GM12801 (cell line): Measurements from ENCODE around the gene PRPF8.

Experiments used
- CTCF ChIP-seq: IDR thresholded peaks from one replicate; pipeline ENCODE4 v1.5.1; 2011; ENCODE audit warnings: control low read depth; ENCODE audit not compliant: insufficient read length; ENCODE audit errors: extremely low read depth

The PRPF8 gene

GRCh38 chr17:1648173-1648962 lies 36.3 kb downstream of the PRPF8 start:
- no peak for TF ChIP-seq CTCF

- no peak for TF ChIP-seq CTCF
Observed at GRCh38 chr17:1647802-1648171, 36.9 kb downstream of the PRPF8 start.

- TF ChIP-seq CTCF = no peak
Observed at GRCh38 chr17:1646199-1646875, 38.3 kb downstream of the PRPF8 start.

DNA sequence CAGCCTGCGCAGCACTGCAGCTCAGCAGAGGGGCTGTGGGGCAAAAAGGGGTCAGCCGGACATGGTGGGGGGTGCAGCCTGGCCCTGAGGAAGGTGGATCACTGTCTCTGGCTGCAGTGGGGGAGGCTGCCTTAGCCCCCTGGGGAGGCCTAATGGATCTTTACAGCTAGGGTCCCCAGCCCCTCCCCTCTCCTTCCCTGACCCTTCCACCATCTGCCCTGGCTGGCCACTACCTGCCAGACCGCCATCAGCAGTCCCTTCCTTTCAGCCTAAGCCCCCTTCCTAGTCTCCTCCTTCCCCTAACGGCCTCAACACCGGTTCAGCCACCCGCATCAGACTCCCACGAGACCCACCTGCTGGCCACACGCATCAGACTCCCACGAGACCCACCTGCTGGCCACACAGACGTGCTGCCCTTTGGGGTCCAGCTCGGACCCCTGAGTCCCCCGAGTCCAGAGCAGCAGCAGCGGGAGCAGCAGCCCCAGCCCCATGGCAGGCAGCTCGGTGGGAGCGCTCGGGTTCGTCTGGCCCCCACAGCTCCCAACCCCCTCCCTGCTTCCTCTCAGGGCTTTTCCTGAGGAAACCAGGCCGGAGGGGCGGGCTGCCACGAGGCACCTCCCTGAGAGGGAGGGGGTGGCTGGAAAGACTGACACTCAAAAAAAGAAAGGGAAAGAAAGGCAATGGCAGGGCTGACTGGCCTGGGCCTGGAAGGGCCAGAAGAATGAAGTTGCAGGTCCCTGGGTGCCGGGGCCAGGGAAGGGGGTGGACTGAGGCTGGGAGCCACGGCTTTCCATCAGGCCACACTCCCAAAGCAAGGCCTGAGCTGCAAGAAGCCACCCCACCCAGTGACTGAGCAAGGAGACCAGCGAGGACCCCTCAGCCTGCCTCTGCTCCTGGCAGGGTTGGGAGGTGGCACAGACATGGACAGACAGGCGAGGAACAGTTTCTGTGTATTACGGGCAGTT lies 39.2 kb downstream of the PRPF8 start, which contains the start of gene SCARF1:
Gene SCARF1, minus strand, starts transcription at position 526 of the 965 bp plus-strand sequence. Its CDS starts 35 bp downstream, at position 491.
- no peak for TF ChIP-seq CTCF

DNA sequence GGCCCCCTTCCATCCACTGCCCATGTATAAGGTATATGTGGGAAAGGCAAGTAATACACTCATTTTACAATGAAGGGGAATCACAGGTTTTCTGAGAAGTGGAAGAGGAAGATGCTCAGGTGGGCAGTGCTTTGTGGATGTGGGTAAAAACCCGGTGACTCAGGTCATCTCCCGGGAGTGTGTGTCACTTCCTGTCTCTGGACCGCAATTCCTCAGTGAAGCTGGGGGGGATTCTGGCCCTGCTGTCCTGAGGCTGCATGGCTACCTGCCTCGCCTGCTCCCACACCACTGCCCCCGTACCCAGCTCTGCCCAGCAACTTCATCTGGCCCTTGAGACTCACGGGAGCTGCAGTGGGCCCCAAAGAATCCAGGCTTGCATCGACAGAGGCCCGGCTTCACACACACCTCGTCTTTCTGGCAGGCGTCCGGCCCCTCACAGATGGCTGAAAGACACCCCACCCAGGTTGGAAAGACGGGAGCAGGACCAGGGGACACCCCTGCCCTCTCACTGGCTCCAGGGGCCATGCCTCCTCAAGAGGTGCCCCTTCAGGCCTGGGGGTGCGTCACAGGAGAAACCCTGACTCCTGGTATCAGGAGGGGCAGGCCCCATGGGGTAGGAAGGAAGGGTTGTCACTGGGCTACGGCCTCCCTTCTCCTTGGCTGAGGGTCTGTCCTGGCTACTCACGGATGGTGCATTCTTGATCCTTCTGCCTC lies 40.0 kb downstream of the PRPF8 start:
- no peak for TF ChIP-seq CTCF

DNA sequence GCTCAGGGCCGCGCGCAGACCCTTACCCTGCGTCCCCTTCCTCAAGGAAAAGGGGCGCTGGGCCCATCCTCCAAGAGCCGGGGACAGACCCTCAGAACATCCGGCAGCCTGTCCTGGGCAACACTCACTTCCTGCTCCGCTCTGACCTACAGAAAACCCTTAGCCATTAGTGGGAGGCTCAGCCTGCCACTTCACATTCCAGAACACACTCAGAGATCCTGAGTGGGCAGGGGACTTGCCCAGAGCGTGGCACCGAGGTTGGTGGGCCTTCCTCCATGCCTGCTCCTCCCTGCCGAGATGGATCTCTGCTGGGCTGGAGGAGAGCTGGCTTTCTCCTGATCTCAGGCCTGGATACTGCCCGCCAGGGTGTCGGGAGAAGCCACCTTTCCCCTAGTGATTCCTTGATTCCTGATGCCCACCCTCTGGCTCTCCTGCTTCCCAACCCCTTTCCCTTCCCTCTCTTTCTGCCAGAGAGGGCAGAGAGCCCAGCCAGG lies 40.6 kb downstream of the PRPF8 start:
- TF ChIP-seq CTCF = no peak
